HepG2 (cell line): ENCODE results near the gene GLUD2. TPM values are rescaled to one million over a fixed set of nuclear protein-coding genes. Genes with fewer than 3 reads are reported as not detected.

Source experiments
- ATAC-seq: fragments of 200-7000 bp; cut with Tn5 transposase; 3 replicates; pipeline ENCODE4 v1.9.1; 2020; ENCODE audit warnings: mild to moderate bottlenecking, moderate library complexity
- BruUV-seq: library from RNA; stranded (reverse); fragments of 400-500 nt; replicated peaks from 2 replicates; lab custom pipeline; 2021; lab: Mats Ljungman, UMichigan
- CTCF ChIA-PET: fragments of 300-600 bp; formaldehyde crosslinking; extraction: SDS; loops from one replicate; lab custom pipeline; 2021; ENCODE audit warnings: low total read pairs, inconsistent platforms, low intra/inter-chr PET ratio; lab: Yijun Ruan, JAX
- POLR2A ChIA-PET: fragments of 350-600 bp; sonication (Branson Sonifier 250); formaldehyde crosslinking; loops from one replicate; lab custom pipeline; 2020; ENCODE audit warnings: antibody characterized with exemption, inconsistent platforms; lab: Yijun Ruan, JAX
- DNase-seq: peaks from one replicate; pipeline ENCODE4 v3.0.0-alpha.2; 2015; ENCODE audit warnings: low spot score
- FAIRE-seq: peaks from 3 replicates; lab custom pipeline; 2011; peaks lifted over from hg19 to GRCh38; lab: Jason Lieb, UNC
- H2AFZ ChIP-seq: one replicate; pipeline ENCODE4 v1.6.1; 2011; ENCODE audit warnings: low read length, inconsistent platforms
- H3K27ac ChIP-seq: fragments of 300-600 bp; 3 replicates; pipeline ENCODE4 v1.8.0; 2011; ENCODE audit warnings: mixed run types, mild to moderate bottlenecking, mixed read lengths, low read length, inconsistent platforms; ENCODE audit not compliant: insufficient read depth; ENCODE audit errors: extremely low read length
- H3K27me3 ChIP-seq, 2 experiments: fragments of 200-600 bp in 1 of 2; 2 replicates in 1 of 2; 3 replicates in 1 of 2; pipeline versions ENCODE4 v1.6.0 to v1.8.0; 2011; ENCODE audit warnings: low read length in 2 of 2, mild to moderate bottlenecking in 2 of 2, moderate library complexity in 2 of 2, inconsistent platforms in 1 of 2; ENCODE audit not compliant: insufficient read depth in 2 of 2, control insufficient read depth in 1 of 2
- H3K36me3 ChIP-seq, 2 experiments: fragments of 200-600 bp in 1 of 2; replicated peaks in 1 of 2; 2 replicates in 1 of 2; 3 replicates in 1 of 2; pipeline versions ENCODE4 v1.5.1 to v1.8.0; 2011; ENCODE audit warnings: low read length in 2 of 2, inconsistent platforms in 1 of 2; ENCODE audit not compliant: insufficient read depth in 2 of 2, control insufficient read depth in 1 of 2
- H3K4me1 ChIP-seq: 2 replicates; pipeline ENCODE4 v1.5.1; 2012; ENCODE audit warnings: low read length, inconsistent platforms; ENCODE audit not compliant: insufficient read depth
- H3K4me2 ChIP-seq: 2 replicates; pipeline ENCODE4 v1.6.0; 2011; ENCODE audit warnings: low read depth, low read length, inconsistent platforms
- H3K4me3 ChIP-seq, 3 experiments: fragments of 200-600 bp in 1 of 3; sonication (generic), shearing (Covaris generic) in 1 of 3; replicated peaks in 1 of 3; 2 replicates each; pipeline ENCODE4 v1.5.1; 2011 to 2016; ENCODE audit warnings: low read length in 3 of 3, inconsistent platforms in 2 of 3, low read depth in 2 of 3, mild to moderate bottlenecking in 2 of 3, control low read depth in 1 of 3, mixed read lengths in 1 of 3; ENCODE audit not compliant: insufficient read depth in 1 of 3
- H3K79me2 ChIP-seq: one replicate; pipeline ENCODE4 v1.6.1; 2011; ENCODE audit warnings: low read length, inconsistent platforms; ENCODE audit not compliant: insufficient read depth
- H3K9ac ChIP-seq: 2 replicates; pipeline ENCODE4 v1.6.0; 2011; ENCODE audit warnings: mild to moderate bottlenecking, low read depth, low read length, inconsistent platforms; ENCODE audit not compliant: insufficient read depth
- H3K9me3 ChIP-seq: 2 replicates; pipeline ENCODE4 v1.5.1; 2012; ENCODE audit warnings: mild to moderate bottlenecking, low read length
- H4K20me1 ChIP-seq: 2 replicates; pipeline ENCODE4 v1.6.0; 2011; ENCODE audit warnings: inconsistent platforms, mild to moderate bottlenecking, low read length, moderate library complexity; ENCODE audit not compliant: insufficient read depth
- BATF2 ChIP-seq: sonication (generic); formaldehyde crosslinking; IDR thresholded peaks from 2 replicates; pipeline ENCODE4 v1.8.0; 2022; ENCODE audit warnings: mild to moderate bottlenecking, missing genetic modification reagents, moderate library complexity
- FOXA1 ChIP-seq, 2 experiments: fragments of 450-650 bp in 1 of 2; sonication (generic) in 1 of 2; formaldehyde crosslinking in 1 of 2; IDR thresholded peaks; 2 replicates each; pipeline versions ENCODE4 v1.4.0 to v1.6.1; 2016 to 2020; ENCODE audit warnings: missing genetic modification reagents in 1 of 2
- HNF4A ChIP-seq: sonication (generic); formaldehyde crosslinking; IDR thresholded peaks from 2 replicates; pipeline ENCODE4 v1.4.0; 2020; ENCODE audit warnings: missing genetic modification reagents
- HNF4G ChIP-seq, 2 experiments: sonication (generic) in 1 of 2; formaldehyde crosslinking in 1 of 2; IDR thresholded peaks; 2 replicates each; pipeline versions ENCODE4 v1.4.0 to v1.6.1; 2011 to 2020; ENCODE audit warnings: borderline replicate concordance in 2 of 2, low read depth in 2 of 2, mild to moderate bottlenecking in 2 of 2, low read length in 1 of 2, missing genetic modification reagents in 1 of 2, moderate library complexity in 1 of 2
- KDM4B ChIP-seq: sonication (generic); formaldehyde crosslinking; IDR thresholded peaks from 2 replicates; pipeline ENCODE4 v1.4.0; 2020; ENCODE audit warnings: missing genetic modification reagents
- KLF16 ChIP-seq, 2 experiments: sonication (generic) in 1 of 2; formaldehyde crosslinking in 1 of 2; IDR thresholded peaks; 2 replicates each; pipeline versions ENCODE4 v1.6.1 to v1.8.0; 2016 to 2023; ENCODE audit warnings: missing genetic modification reagents in 2 of 2, missing compliant biosample characterization in 1 of 2
- RARA ChIP-seq: IDR thresholded peaks from 2 replicates; pipeline ENCODE4 v1.6.1; 2016; ENCODE audit warnings: missing genetic modification reagents, missing compliant biosample characterization
- TBX2 ChIP-seq: sonication (generic); formaldehyde crosslinking; IDR thresholded peaks from 2 replicates; pipeline ENCODE4 v1.5.0; 2020; ENCODE audit warnings: missing genetic modification reagents, mild to moderate bottlenecking, borderline replicate concordance
- TCF12 ChIP-seq, 2 experiments: fragments of 450-650 bp in 1 of 2; sonication (generic) in 1 of 2; formaldehyde crosslinking in 1 of 2; IDR thresholded peaks; 2 replicates each; pipeline versions ENCODE4 v1.6.1 to v1.8.0; 2017 to 2022; ENCODE audit warnings: antibody characterized with exemption in 1 of 2, mild to moderate bottlenecking in 1 of 2, missing genetic modification reagents in 1 of 2, moderate library complexity in 1 of 2
- ZFP82 ChIP-seq: sonication (generic); formaldehyde crosslinking; IDR thresholded peaks from 2 replicates; pipeline ENCODE4 v1.5.1; 2020; ENCODE audit warnings: mild to moderate bottlenecking, missing genetic modification reagents, borderline replicate concordance
- ZNF251 ChIP-seq: sonication (generic); formaldehyde crosslinking; IDR thresholded peaks from 2 replicates; pipeline ENCODE4 v1.9.0; 2021; ENCODE audit warnings: mild to moderate bottlenecking, missing genetic modification reagents
- ZNF563 ChIP-seq: sonication (generic); formaldehyde crosslinking; IDR thresholded peaks from 2 replicates; pipeline ENCODE4 v1.8.0; 2022; ENCODE audit warnings: mild to moderate bottlenecking, moderate library complexity, missing genetic modification reagents
- ZSCAN9 ChIP-seq: IDR thresholded peaks from 2 replicates; pipeline ENCODE4 v1.6.1; 2016; ENCODE audit warnings: borderline replicate concordance
- WGBS: methylation state at CpG from one replicate; pipeline ENCODE4 v1.1.6; 2017; ENCODE audit warnings: low lambda C conversion rate; 5-methylcytosine and 5-hydroxymethylcytosine counted together
- in situ Hi-C: cut with HindIII; loops from 2 replicates; pipeline ENCODE4 v1.10.0; 2017; ENCODE audit warnings: low pct_unique_long_range_greater_than_20kb; ENCODE audit not compliant: extremely low pct_ligation_motif_present
- intact Hi-C: fragments of 100-400 bp; cut with micrococcal nuclease; formaldehyde crosslinking; loops from one replicate; pipeline ENCODE4 v1.10.0; 2022; ENCODE audit not compliant: unreplicated experiment
- polyA plus RNA-seq, 8 experiments: library from polyadenylated mRNA; depleted of rRNA in 3 of 8; stranded (reverse) in 7 of 8; unstranded in 1 of 8; fragments of >200 nt; fragmentation: Illumina TruSeq in 4 of 8; extraction: Trizol in 4 of 8; gene quantifications; 2 replicates each; pipeline versions ENCODE4 v1.2.1 to v1.2.3, GENCODE V29; 2011 to 2016; ENCODE audit warnings: low read depth in 4 of 8, missing spikeins in 1 of 8, mixed read lengths in 1 of 8; ENCODE audit not compliant: insufficient read depth in 1 of 8
- total RNA-seq, 5 experiments: library from RNA; depleted of rRNA; stranded (reverse); fragments of >200 nt; fragmentation: Illumina TruSeq; extraction: Trizol; gene quantifications; 2 replicates each; pipeline ENCODE4 v1.2.3, GENCODE V29; 2016; ENCODE audit warnings: low read depth in 1 of 5
- TF ChIP-seq, protein P1 (sequence below): sonication (generic); formaldehyde crosslinking; IDR thresholded peaks from 2 replicates; pipeline ENCODE4 v1.4.0; 2020; ENCODE audit warnings: missing genetic modification reagents, low read depth, mild to moderate bottlenecking, borderline replicate concordance

GLUD2 gene
- total and polyA plus RNA-seq, 2 of the 13 experiments (the other 11 are each of a cell fraction or from before 2014, with no cell fraction given), result 3.4 to 8.0 TPM

DNA sequence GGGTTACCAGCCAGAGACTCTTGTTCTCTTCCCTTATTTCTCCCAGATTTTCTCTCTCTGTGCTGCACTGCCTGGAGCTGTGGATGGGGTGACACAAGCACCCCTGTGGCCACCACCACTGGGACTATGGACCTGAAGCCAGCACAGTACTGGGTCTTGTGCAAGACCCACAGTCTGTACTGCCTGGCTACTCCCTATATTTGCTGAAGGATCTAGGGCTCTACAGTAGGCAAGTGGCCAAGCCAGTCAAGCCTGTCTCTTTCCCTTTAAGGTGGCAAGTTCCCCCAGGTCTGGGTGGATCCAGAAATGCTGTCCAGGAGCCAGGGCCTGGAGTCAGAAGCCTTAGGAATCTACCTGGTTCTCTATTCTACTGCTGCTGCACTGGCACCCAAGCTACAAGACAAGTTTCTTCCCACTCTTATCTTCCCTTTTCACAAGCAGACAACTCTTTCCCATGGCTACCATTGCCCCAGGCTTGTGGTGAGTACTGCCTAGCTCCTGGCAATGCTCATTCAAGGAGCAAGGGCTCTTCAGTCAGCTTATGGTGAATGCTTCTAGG is 33.4 kb upstream of the GLUD2 start (continued):
- TF ChIP-seq, protein P1, sequence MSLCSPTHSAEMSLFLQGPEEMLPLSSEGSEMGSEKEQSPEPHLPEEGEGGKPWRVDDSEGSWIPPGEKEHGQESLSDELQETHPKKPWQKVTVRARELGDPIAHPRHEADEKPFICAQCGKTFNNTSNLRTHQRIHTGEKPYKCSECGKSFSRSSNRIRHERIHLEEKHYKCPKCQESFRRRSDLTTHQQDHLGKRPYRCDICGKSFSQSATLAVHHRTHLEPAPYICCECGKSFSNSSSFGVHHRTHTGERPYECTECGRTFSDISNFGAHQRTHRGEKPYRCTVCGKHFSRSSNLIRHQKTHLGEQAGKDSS (CRISPR knock-in tag), result no peak
- no peak for TF ChIP-seq KLF16 (CRISPR knock-in tag; IDR thresholded peaks at IDR 0.05)
- TF ChIP-seq TBX2 (CRISPR knock-in tag), result no peak
- peak; percentile 74 for TF ChIP-seq HNF4A
- TF ChIP-seq TCF12 (IDR thresholded peaks at IDR 0.05), result no peak
- no peak for TF ChIP-seq TCF12 (CRISPR knock-in tag; IDR thresholded peaks at IDR 0.05)
- TF ChIP-seq HNF4G (IDR thresholded peaks at IDR 0.05; ENCODE audit: borderline replicate concordance, low read depth, low read length), result 0 out of 2 replicates have a peak, but pooled peaks have one; percentile 23
- no peak for TF ChIP-seq HNF4G (CRISPR knock-in tag; IDR thresholded peaks at IDR 0.05; ENCODE audit: borderline replicate concordance, low read depth)
- no peak for TF ChIP-seq KDM4B (CRISPR knock-in tag)
- TF ChIP-seq ZSCAN9 (CRISPR knock-in tag), result no peak
- TF ChIP-seq FOXA1 (IDR thresholded peaks at IDR 0.05), result no peak
- 0 out of 2 replicates have a peak, but pooled peaks have one; percentile 6 for TF ChIP-seq FOXA1 (CRISPR knock-in tag; IDR thresholded peaks at IDR 0.05)

DNA sequence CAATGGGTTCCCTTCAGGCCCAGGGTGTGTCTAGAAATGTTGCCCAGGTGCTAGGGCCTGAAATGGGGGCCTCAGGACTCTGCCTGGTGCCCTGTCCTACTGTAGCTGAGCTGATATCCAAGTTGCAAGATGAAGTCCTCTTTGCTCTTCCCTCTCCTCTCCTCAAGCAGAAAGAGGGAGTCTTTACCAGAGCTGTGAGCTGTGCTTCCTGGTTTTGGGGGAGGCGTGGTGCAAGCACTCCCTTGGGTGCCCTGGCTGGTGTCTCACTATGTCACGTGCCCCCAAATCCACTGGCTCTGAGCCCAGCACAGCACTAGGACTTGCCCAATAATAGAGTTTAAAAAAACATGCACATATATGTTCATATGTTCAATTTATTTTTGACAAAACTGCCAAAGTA is 32.6 kb upstream of the GLUD2 start:
- ChIA-PET CTCF (no interaction called here), POLR2A (no interaction called here)
- FAIRE-seq, result no peak
- no peak for ATAC-seq
- Histone ChIP-seq H3K4me1 (peaks cover 39% of the 10 kb centered on the region), H4K20me1 (no peaks in the 10 kb centered on the region), H3K27me3 (no peaks in the 10 kb centered on the region), H3K9ac (no peak overlapping the region), H3K27ac (no peak overlapping the region), H2AFZ (no peak overlapping the region), H3K36me3 (no peaks in the 10 kb centered on the region), H3K79me2 (no peaks in the 10 kb centered on the region), H3K9me3 (peaks cover 6% of the 10 kb centered on the region), H3K4me2 (no peak overlapping the region), H3K4me3 (no peak overlapping the region)
- BruUV-seq, result no TSS peak
- DNase-seq, result no peak
- TF ChIP-seq ZNF563 (CRISPR knock-in tag) (peak; percentile 54), RARA (CRISPR knock-in tag) (no peak), ZFP82 (CRISPR knock-in tag) (no peak), ZNF251 (CRISPR knock-in tag) (no peak), BATF2 (CRISPR knock-in tag) (no peak)
- WGBS, result 100% methylated on average over 1 of the region's 2 CpGs
- in situ Hi-C loops, result no loop called here
- intact Hi-C loops, result no loop called here
